NB4 (cell line): ENCODE results near the gene P2RY12.
"Not testable (repeated sequence)": the region's sequence is repeated elsewhere in the genome, so short reads cannot be mapped to it uniquely, and the experiment has no call there.

Experiments used
- DNase-seq: peaks from one replicate; pipeline ENCODE4 v3.0.0; 2010; ENCODE audit warnings: low read depth
- H3K4me3 ChIP-seq: one replicate; pipeline ENCODE4 v1.5.1; 2011; ENCODE audit warnings: mild to moderate bottlenecking, low read depth, low read length, moderate library complexity
- CTCF ChIP-seq: IDR thresholded peaks from one replicate; pipeline ENCODE4 v1.5.1; 2012; ENCODE audit warnings: low read depth, low read length
- MYC ChIP-seq: IDR thresholded peaks from 2 replicates; pipeline ENCODE4 v1.6.1; 2011; ENCODE audit warnings: low read depth, low read length
- POLR2A ChIP-seq: IDR thresholded peaks from 2 replicates; pipeline ENCODE4 v1.6.1; 2011; ENCODE audit warnings: mild to moderate bottlenecking; ENCODE audit not compliant: insufficient read length; ENCODE audit errors: extremely low read depth
- TF ChIP-seq, protein P1 (sequence below): IDR thresholded peaks from 2 replicates; pipeline ENCODE4 v1.6.1; 2011; ENCODE audit warnings: low read depth, low read length

The P2RY12 gene

GRCh38 chr3:151398895-151399294 is 14.3 kb upstream of the P2RY12 start:
- no peak overlapping the region for H3K4me3 ChIP-seq
- DNase-seq = peak; percentile 2
- TF ChIP-seq POLR2A = no peak
- no peak for TF ChIP-seq MYC
- TF ChIP-seq CTCF = no peak
- TF ChIP-seq, protein P1, sequence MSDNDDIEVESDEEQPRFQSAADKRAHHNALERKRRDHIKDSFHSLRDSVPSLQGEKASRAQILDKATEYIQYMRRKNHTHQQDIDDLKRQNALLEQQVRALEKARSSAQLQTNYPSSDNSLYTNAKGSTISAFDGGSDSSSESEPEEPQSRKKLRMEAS = no peak

DNA sequence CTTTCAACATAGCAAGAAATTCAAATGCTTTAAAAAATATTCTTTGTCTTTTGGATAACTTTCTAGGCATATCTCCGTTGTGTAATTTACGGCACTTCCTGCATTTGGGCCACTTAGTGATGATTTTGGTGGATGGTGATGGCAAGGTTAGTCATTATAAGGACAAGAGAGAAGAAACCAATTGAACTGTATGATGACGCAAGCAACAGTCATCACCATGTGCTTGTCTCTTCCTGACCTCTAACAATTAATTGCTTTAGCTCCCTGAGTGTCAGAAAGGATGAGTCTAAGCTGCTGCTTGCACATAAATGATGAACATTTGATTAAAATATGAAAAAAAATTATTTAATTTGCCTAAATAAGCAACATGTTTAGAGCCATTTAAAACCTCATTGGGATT is 11.3 kb upstream of the P2RY12 start:
- no peak for TF ChIP-seq POLR2A
- TF ChIP-seq, protein P1 = peak; percentile 89
- TF ChIP-seq MYC = peak; percentile 97
- peak; percentile 83 for DNase-seq
- H3K4me3 ChIP-seq = no peak overlapping the region

GRCh38 chr3:151394611-151395010 is 10.1 kb upstream of the P2RY12 start:
- TF ChIP-seq, protein P1 = no peak
- TF ChIP-seq POLR2A (no peak), CTCF (no peak)
- H3K4me3 ChIP-seq = no peak overlapping the region
- DNase-seq = no peak

- TF ChIP-seq MYC = no peak
- TF ChIP-seq, protein P1 = no peak
- no peak for TF ChIP-seq CTCF
- TF ChIP-seq POLR2A = no peak
- no peak for DNase-seq
- no peak overlapping the region for H3K4me3 ChIP-seq
Measured at GRCh38 chr3:151393941-151394340, 9.4 kb upstream of the P2RY12 start.

GRCh38 chr3:151393146-151393830 is 8.7 kb upstream of the P2RY12 start:
- no peak for DNase-seq
- no peak overlapping the region for H3K4me3 ChIP-seq
- TF ChIP-seq POLR2A (no peak), MYC (no peak)
- TF ChIP-seq, protein P1 = no peak

- H3K4me3 ChIP-seq, DNase-seq: not testable (repeated sequence)
Measured at GRCh38 chr3:151392191-151392590, 7.6 kb upstream of the P2RY12 start.

- no peak for DNase-seq
- no peak overlapping the region for H3K4me3 ChIP-seq
- TF ChIP-seq MYC (no peak), POLR2A (no peak), CTCF (no peak)
- TF ChIP-seq, protein P1 = no peak
Measured at GRCh38 chr3:151391720-151392119, 7.2 kb upstream of the P2RY12 start.
